KMS-11 (cell line): Measurements from ENCODE around the gene ILDR2.

ENCODE experiments used
- H2AFZ ChIP-seq: fragments of 200-600 bp; sonication (generic); 2 replicates; pipeline ENCODE4 v1.6.1; 2016; ENCODE audit warnings: antibody characterized with exemption, mixed run types, low read depth
- H3K27ac ChIP-seq: fragments of 200-600 bp; sonication (generic); 2 replicates; pipeline ENCODE4 v1.6.1; 2016; ENCODE audit warnings: mild to moderate bottlenecking, mixed run types
- H3K27me3 ChIP-seq: fragments of 200-600 bp; sonication (generic); 2 replicates; pipeline ENCODE4 v1.6.1; 2017; ENCODE audit warnings: mild to moderate bottlenecking, low read depth, mixed run types, moderate library complexity; ENCODE audit not compliant: insufficient read depth
- H3K36me3 ChIP-seq: fragments of 200-600 bp; sonication (generic); 2 replicates; pipeline ENCODE4 v1.6.1; 2017; ENCODE audit warnings: mild to moderate bottlenecking, mixed run types; ENCODE audit not compliant: insufficient read depth
- H3K4me1 ChIP-seq: fragments of 200-600 bp; sonication (generic); 2 replicates; pipeline ENCODE4 v1.6.1; 2016; ENCODE audit warnings: mild to moderate bottlenecking, low read depth, mixed run types; ENCODE audit not compliant: poor library complexity, severe bottlenecking
- H3K4me2 ChIP-seq: fragments of 200-600 bp; sonication (generic); 2 replicates; pipeline ENCODE4 v1.7.0; 2016; ENCODE audit warnings: mild to moderate bottlenecking, mixed run types
- H3K4me3 ChIP-seq: fragments of 200-600 bp; sonication (generic); IDR thresholded peaks from 2 replicates; pipeline ENCODE4 v1.6.1; 2017; ENCODE audit warnings: low read depth, low read length, mixed read lengths; ENCODE audit not compliant: insufficient read depth
- H3K79me2 ChIP-seq: fragments of 200-600 bp; sonication (generic); 2 replicates; pipeline ENCODE4 v1.6.1; 2016; ENCODE audit warnings: low read depth, mixed run types; ENCODE audit not compliant: insufficient read depth
- H3K9ac ChIP-seq: fragments of 200-600 bp; sonication (generic); 2 replicates; pipeline ENCODE4 v1.6.1; 2016; ENCODE audit warnings: mild to moderate bottlenecking, mixed run types
- H4K20me1 ChIP-seq: fragments of 200-600 bp; sonication (generic); 2 replicates; pipeline ENCODE4 v1.6.1; 2016; ENCODE audit warnings: mild to moderate bottlenecking, mixed run types; ENCODE audit not compliant: insufficient read depth
- TF ChIP-seq, protein P1 (sequence below): fragments of 200-600 bp; sonication (generic); conservative IDR thresholded peaks from 2 replicates; pipeline ENCODE4 v1.6.1; 2017; ENCODE audit warnings: low read depth, mild to moderate bottlenecking, antibody characterized with exemption, low read length, moderate library complexity, mixed read lengths

The ILDR2 gene

DNA sequence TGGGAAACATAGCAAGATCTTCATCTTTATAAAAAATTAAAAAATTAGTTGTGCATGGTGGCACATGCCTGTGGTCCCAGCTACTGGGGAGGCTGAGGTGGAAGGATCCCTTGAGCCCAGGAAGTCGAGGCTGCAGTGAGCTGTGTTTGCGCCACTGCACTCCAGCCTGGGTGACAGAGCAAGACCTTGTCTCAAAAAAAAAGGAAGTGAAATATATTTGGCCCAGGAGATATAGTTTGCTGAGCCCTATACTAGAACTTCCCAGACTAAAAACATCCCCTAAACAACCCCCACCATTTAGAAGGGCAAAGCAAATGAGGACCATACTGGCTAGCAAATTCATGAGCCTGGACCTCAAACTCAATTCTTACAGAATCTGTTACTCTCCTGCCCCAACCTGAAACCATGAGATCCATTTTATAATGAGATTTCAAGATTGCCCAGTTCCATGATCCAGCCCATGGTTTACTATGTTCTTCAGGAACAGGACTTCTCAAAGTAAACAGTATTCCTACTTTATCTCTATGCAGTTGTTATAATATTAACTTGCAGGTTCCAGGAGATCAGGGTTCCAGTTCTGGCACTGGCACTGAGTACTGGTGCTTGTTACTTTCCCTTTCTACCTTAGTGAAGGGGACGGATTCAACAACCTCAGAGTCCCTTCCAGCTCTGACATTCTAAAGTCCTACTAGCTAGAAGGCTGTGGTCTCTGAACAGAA, 50.4 kb downstream of the ILDR2 start:
- H3K4me2 ChIP-seq: no peak overlapping the region

DNA sequence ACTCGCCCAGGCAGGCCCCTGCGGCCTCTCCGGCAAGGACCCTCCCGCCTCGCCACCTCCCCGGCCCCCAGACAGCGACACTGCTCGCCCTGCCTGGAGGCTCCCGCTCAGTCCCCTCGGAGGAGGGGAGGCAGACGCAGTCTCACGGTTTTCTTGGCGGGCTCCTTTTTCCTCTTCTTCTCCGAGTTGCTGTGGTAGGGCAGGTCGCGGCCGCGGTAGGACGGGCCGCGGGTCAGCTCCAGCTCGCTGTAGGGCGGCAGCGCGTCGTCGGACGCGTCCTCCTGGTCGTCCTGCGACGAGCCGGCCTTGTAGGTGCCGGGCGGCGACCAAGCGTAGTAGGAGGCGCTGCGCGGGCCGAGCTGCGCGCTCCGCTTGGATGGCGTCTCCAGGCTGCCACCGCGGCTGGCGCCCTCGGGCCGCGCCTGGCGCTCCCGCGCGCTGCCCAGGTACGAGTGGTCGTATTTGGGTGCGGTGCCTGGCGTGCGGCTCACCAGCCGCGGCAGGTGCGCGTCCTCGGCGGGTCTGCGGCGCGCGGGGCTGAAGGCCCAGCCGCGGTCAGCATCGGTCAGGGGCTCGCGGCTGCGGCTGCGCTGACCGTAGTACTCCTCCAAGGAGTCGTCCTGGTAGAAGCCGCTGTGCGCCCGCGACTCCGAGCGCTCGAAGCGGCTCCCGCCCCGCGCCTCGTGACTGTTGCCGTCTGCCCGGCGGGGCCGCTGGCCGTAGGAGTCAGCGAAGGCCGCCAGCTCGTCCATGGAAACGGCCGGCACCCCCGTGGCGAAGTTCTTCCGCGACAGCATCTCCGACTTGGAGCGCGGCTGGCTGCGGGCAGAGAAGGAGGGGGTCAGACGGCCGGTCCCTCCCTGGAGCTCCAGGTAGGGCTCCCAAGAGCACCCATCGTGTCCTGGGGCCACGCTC, 54.5 kb downstream of the ILDR2 start:
- H3K9ac ChIP-seq: no peak overlapping the region

More for the DNA sequence above, 50.4 kb downstream of the ILDR2 start:
- Histone ChIP-seq H3K27me3 (no peaks in the 10 kb centered on the region), H3K4me3 (no peak overlapping the region), H3K9ac (no peak overlapping the region), H4K20me1 (no peaks in the 10 kb centered on the region), H3K4me1 (no peaks in the 10 kb centered on the region), H3K79me2 (no peaks in the 10 kb centered on the region), H2AFZ (no peak overlapping the region), H3K27ac (no peak overlapping the region), H3K36me3 (no peaks in the 10 kb centered on the region)
- TF ChIP-seq, protein P1, sequence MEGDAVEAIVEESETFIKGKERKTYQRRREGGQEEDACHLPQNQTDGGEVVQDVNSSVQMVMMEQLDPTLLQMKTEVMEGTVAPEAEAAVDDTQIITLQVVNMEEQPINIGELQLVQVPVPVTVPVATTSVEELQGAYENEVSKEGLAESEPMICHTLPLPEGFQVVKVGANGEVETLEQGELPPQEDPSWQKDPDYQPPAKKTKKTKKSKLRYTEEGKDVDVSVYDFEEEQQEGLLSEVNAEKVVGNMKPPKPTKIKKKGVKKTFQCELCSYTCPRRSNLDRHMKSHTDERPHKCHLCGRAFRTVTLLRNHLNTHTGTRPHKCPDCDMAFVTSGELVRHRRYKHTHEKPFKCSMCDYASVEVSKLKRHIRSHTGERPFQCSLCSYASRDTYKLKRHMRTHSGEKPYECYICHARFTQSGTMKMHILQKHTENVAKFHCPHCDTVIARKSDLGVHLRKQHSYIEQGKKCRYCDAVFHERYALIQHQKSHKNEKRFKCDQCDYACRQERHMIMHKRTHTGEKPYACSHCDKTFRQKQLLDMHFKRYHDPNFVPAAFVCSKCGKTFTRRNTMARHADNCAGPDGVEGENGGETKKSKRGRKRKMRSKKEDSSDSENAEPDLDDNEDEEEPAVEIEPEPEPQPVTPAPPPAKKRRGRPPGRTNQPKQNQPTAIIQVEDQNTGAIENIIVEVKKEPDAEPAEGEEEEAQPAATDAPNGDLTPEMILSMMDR: no peak

DNA sequence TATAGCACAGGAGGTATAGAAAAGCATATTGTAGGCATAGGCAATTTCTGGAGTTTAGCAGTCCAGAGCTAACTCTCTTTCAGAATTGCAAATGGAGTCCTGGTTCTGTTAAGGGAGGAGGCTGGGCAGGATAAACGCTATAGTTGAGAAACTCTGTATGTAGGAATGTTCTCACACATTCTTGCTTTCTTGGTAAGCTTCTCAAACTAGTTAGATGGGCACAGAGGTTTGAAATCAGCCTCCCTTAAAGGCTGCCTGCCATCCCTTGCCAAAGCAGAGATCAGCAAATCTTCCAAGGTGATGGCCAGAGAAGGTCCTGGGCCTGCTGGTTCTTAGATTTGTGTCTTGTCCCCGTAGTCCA, 56.4 kb downstream of the ILDR2 start:
- Histone ChIP-seq H3K4me2 (no peak overlapping the region), H3K79me2 (no peaks in the 10 kb centered on the region), H3K36me3 (no peaks in the 10 kb centered on the region), H2AFZ (no peak overlapping the region), H3K4me3 (no peak overlapping the region), H4K20me1 (no peaks in the 10 kb centered on the region), H3K27ac (no peak overlapping the region), H3K9ac (no peak overlapping the region), H3K27me3 (no peaks in the 10 kb centered on the region), H3K4me1 (no peaks in the 10 kb centered on the region)
- TF ChIP-seq, protein P1: no peak

More for the DNA sequence above, 54.5 kb downstream of the ILDR2 start:
- H3K27me3 ChIP-seq: no peaks in the 10 kb centered on the region
- no peaks in the 10 kb centered on the region for H4K20me1 ChIP-seq
- H3K27ac ChIP-seq: no peak overlapping the region
- TF ChIP-seq, protein P1: no peak
- no peak overlapping the region for H2AFZ ChIP-seq
- no peak overlapping the region for H3K4me2 ChIP-seq
- H3K79me2 ChIP-seq: no peaks in the 10 kb centered on the region
- no peaks in the 10 kb centered on the region for H3K4me1 ChIP-seq
- H3K4me3 ChIP-seq: no peak overlapping the region
- H3K36me3 ChIP-seq: no peaks in the 10 kb centered on the region

DNA sequence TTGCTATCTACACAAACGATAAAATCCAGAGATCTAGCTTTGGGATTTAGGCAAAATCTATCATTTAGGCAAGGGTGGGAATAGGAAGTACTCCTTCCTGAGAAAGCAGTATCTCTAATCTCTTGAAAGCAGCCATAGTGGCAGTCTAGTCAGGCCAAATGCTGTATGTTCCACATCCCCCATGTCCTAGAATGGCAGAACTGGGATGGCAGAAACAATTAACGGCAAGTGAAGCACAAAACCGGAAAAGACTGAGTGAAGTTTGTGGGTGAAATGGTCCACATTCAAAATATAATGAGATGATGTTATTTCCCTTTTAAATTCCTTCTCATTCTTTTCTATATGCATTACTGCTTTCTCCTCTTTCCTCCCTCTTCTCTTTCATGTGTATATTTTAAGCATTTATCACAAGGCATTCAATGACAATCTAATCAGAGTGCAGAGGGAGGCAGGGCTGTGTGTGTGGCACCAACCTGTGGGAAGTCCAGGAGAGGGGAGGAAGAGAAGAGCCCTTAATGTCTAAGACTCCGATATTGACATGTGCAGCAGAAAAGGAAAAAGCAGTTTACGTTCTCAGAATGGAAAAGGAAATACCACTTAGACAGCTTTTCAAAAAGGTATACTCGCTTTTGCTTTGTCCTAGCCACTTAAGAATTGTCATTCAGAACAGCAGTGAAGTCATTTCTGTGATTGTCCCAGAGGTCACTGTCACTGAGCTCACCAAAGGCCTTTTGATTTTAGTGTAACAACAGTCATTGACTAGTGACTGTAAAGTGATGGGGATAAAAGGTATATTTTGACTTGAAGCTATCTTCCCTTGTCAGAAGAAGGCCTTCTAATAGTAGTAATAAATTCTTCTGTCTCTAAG, 57.0 kb downstream of the ILDR2 start:
- Histone ChIP-seq H3K4me2 (no peak overlapping the region), H3K9ac (no peak overlapping the region), H3K27me3 (no peaks in the 10 kb centered on the region), H3K36me3 (no peaks in the 10 kb centered on the region), H3K27ac (no peak overlapping the region), H3K4me1 (no peaks in the 10 kb centered on the region), H2AFZ (no peak overlapping the region), H3K79me2 (no peaks in the 10 kb centered on the region), H3K4me3 (no peak overlapping the region), H4K20me1 (no peaks in the 10 kb centered on the region)
- TF ChIP-seq, protein P1: no peak
